Fibroblast of lung (primary cell): ENCODE results near the gene ZNF225. TPM values are rescaled to one million over a fixed set of nuclear protein-coding genes. Genes with fewer than 3 reads are reported as not detected.

ENCODE experiments used
- DNase-seq, 2 donors: peaks; one replicate each; pipeline versions ENCODE4 v3.0.0 to v3.0.0-alpha.2; 2010; ENCODE audit warnings: low read depth in 2 of 2
- H2AFZ ChIP-seq: 2 replicates; pipeline ENCODE4 v1.5.1; 2012; ENCODE audit warnings: low read length, control low read depth, inconsistent platforms
- H3K27ac ChIP-seq: 2 replicates; pipeline ENCODE4 v1.5.1; 2011; ENCODE audit warnings: low read length, control low read depth; ENCODE audit not compliant: insufficient read depth
- H3K27me3 ChIP-seq: 2 replicates; pipeline ENCODE4 v1.5.1; 2011; ENCODE audit warnings: mild to moderate bottlenecking, low read length; ENCODE audit not compliant: control insufficient read depth, insufficient read depth
- H3K36me3 ChIP-seq: 2 replicates; pipeline ENCODE4 v1.5.1; 2011; ENCODE audit warnings: low read length; ENCODE audit not compliant: control insufficient read depth, insufficient read depth
- H3K4me1 ChIP-seq: 2 replicates; pipeline ENCODE4 v1.5.1; 2011; ENCODE audit warnings: low read length; ENCODE audit not compliant: control insufficient read depth, insufficient read depth; ENCODE audit errors: extremely low read depth
- H3K4me2 ChIP-seq: 2 replicates; pipeline ENCODE4 v1.5.1; 2011; ENCODE audit warnings: low read length, control low read depth; ENCODE audit not compliant: insufficient read depth; ENCODE audit errors: extremely low read depth
- H3K4me3 ChIP-seq, 4 experiments: fragments of 200-600 bp in 1 of 4; sonication (generic) in 1 of 4; replicated peaks in 1 of 4; 2 replicates each; pipeline ENCODE4 v1.5.1; 2011 to 2016; ENCODE audit warnings: low read length in 4 of 4, low read depth in 3 of 4, mild to moderate bottlenecking in 3 of 4, control low read depth in 2 of 4, inconsistent platforms in 1 of 4, mixed read lengths in 1 of 4; ENCODE audit not compliant: insufficient read depth in 1 of 4; ENCODE audit errors: control extremely low read depth in 1 of 4
- H3K79me2 ChIP-seq: 2 replicates; pipeline ENCODE4 v1.5.1; 2012; ENCODE audit warnings: mild to moderate bottlenecking, low read length, inconsistent platforms; ENCODE audit not compliant: control insufficient read depth, insufficient read depth
- H3K9ac ChIP-seq: 2 replicates; pipeline ENCODE4 v1.5.1; 2011; ENCODE audit warnings: mild to moderate bottlenecking, low read length, control low read depth; ENCODE audit not compliant: insufficient read depth
- H3K9me3 ChIP-seq: 2 replicates; pipeline ENCODE4 v1.5.1; 2012; ENCODE audit warnings: low read depth, low read length; ENCODE audit not compliant: control insufficient read depth, insufficient read depth
- H4K20me1 ChIP-seq: 2 replicates; pipeline ENCODE4 v1.5.1; 2011; ENCODE audit warnings: low read length; ENCODE audit not compliant: control insufficient read depth, insufficient read depth; ENCODE audit errors: extremely low read depth
- CTCF ChIP-seq, 2 donors: IDR thresholded peaks in 1 of 2; conservative IDR thresholded peaks in 1 of 2; 1 replicate in 1 of 2; 2 replicates in 1 of 2; pipeline ENCODE4 v1.5.1; 2011 to 2012; ENCODE audit warnings: low read length in 2 of 2, control low read depth in 1 of 2, inconsistent platforms in 1 of 2, low read depth in 1 of 2, mild to moderate bottlenecking in 1 of 2
- EZH2 ChIP-seq: IDR thresholded peaks from 2 replicates; pipeline ENCODE4 v1.5.1; 2012; ENCODE audit warnings: low read length, control low read depth, mild to moderate bottlenecking; ENCODE audit errors: missing control alignments
- polyA plus RNA-seq, 2 donors: library from polyadenylated mRNA; depleted of rRNA in 1 of 2; stranded (reverse) in 1 of 2; unstranded in 1 of 2; fragments of >200 nt; gene quantifications; 2 replicates each; pipeline ENCODE4 v1.2.1, GENCODE V29; 2011 to 2012; ENCODE audit warnings: missing spikeins in 1 of 2
- total RNA-seq: library from RNA; depleted of rRNA; stranded (reverse); fragments of >200 nt; gene quantifications from 2 replicates; pipeline ENCODE4 v1.2.1, GENCODE V29; 2014

The ZNF225 gene
- total and polyA plus RNA-seq, 2 donors (not counting 1 experiment from before 2014, with no cell fraction given) = 3.1 to 10.2 TPM

- no peaks in the 10 kb centered on the region for H4K20me1 ChIP-seq
- H3K9ac ChIP-seq = no peak overlapping the region
- no peak overlapping the region for H2AFZ ChIP-seq
- no peak overlapping the region for H3K27ac ChIP-seq
- H3K27me3 ChIP-seq = no peaks in the 10 kb centered on the region
- peaks cover 3% of the 10 kb centered on the region for H3K79me2 ChIP-seq
- H3K4me2 ChIP-seq = no peak overlapping the region
- no peak for DNase-seq
- no peaks in the 10 kb centered on the region for H3K4me1 ChIP-seq
- peaks cover 3% of the 10 kb centered on the region for H3K9me3 ChIP-seq
- no peak for TF ChIP-seq EZH2
- no peak for TF ChIP-seq CTCF (conservative IDR thresholded peaks at IDR 0.05 in 1 of 2, IDR thresholded peaks at IDR 0.05 in 1 of 2; ENCODE audit: low read depth in 1 of 2, low read length in 2 of 2)
- no peak overlapping the region for H3K4me3 ChIP-seq
- H3K36me3 ChIP-seq = peaks cover 6% of the 10 kb centered on the region
These were observed 3.7 kb upstream of the ZNF225 start for GRCh38 chr19:44109458-44109857.

- no peaks in the 10 kb centered on the region for H3K27me3 ChIP-seq
- H3K9me3 ChIP-seq = peaks cover 3% of the 10 kb centered on the region
- DNase-seq = peak; percentile 92 to 94
- H3K36me3 ChIP-seq = peaks cover 2% of the 10 kb centered on the region
- H3K4me3 ChIP-seq = peak overlapping the region; percentile 77 to 99 (median 98)
- peak overlapping the region; percentile 90 for H3K4me2 ChIP-seq
- TF ChIP-seq EZH2 (no peak), CTCF (conservative IDR thresholded peaks at IDR 0.05 in 1 of 2, IDR thresholded peaks at IDR 0.05 in 1 of 2; ENCODE audit: low read depth in 1 of 2, low read length in 2 of 2) (no peak)
- peak overlapping the region; percentile 29 for H3K9ac ChIP-seq
- H2AFZ ChIP-seq = peak overlapping the region; percentile 61
- peak overlapping the region; percentile 85 for H3K27ac ChIP-seq
- H3K79me2 ChIP-seq = peaks cover 3% of the 10 kb centered on the region
- H3K4me1 ChIP-seq = no peaks in the 10 kb centered on the region
- no peaks in the 10 kb centered on the region for H4K20me1 ChIP-seq
These were observed 1.2 kb upstream of the ZNF225 start for GRCh38 chr19:44111910-44112463.

- Histone ChIP-seq H2AFZ (peak overlapping the region; percentile 94), H4K20me1 (no peaks in the 10 kb centered on the region), H3K36me3 (no peaks in the 10 kb centered on the region), H3K4me2 (peak overlapping the region; percentile 90), H3K27me3 (no peaks in the 10 kb centered on the region), H3K9ac (peak overlapping the region; percentile 61), H3K9me3 (peaks cover 3% of the 10 kb centered on the region), H3K79me2 (peaks cover 3% of the 10 kb centered on the region), H3K4me1 (no peaks in the 10 kb centered on the region), H3K4me3 (peak overlapping the region; percentile 77 to 99 (median 98)), H3K27ac (peak overlapping the region; percentile 85)
- no peak for DNase-seq
- TF ChIP-seq EZH2 = no peak
- no peak for TF ChIP-seq CTCF (conservative IDR thresholded peaks at IDR 0.05 in 1 of 2, IDR thresholded peaks at IDR 0.05 in 1 of 2; ENCODE audit: low read depth in 1 of 2, low read length in 2 of 2)
These were observed 429 bp upstream of the ZNF225 start for GRCh38 chr19:44112802-44113137.
